ENCODE data around the gene PIGQ.

GRCh38 chr16:590188-590814 lies 20.5 kb downstream of the PIGQ start:
- TF ChIP-seq, protein P1, sequence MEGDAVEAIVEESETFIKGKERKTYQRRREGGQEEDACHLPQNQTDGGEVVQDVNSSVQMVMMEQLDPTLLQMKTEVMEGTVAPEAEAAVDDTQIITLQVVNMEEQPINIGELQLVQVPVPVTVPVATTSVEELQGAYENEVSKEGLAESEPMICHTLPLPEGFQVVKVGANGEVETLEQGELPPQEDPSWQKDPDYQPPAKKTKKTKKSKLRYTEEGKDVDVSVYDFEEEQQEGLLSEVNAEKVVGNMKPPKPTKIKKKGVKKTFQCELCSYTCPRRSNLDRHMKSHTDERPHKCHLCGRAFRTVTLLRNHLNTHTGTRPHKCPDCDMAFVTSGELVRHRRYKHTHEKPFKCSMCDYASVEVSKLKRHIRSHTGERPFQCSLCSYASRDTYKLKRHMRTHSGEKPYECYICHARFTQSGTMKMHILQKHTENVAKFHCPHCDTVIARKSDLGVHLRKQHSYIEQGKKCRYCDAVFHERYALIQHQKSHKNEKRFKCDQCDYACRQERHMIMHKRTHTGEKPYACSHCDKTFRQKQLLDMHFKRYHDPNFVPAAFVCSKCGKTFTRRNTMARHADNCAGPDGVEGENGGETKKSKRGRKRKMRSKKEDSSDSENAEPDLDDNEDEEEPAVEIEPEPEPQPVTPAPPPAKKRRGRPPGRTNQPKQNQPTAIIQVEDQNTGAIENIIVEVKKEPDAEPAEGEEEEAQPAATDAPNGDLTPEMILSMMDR (IDR thresholded peaks at IDR 0.05), result no peak; the same call in 1 of the 2 replicates
- TF ChIP-seq SMC3 (IDR thresholded peaks at IDR 0.05; ENCODE audit: low read depth, low read length) (0 out of 2 replicates have a peak, but pooled peaks have one; percentile 1), RAD21 (IDR thresholded peaks at IDR 0.05; ENCODE audit: low read length) (0 out of 2 replicates have a peak, but pooled peaks have one; percentile 4), TAF1 (IDR thresholded peaks at IDR 0.05; ENCODE audit: borderline replicate concordance, low read depth, low read length) (no peak), EP300 (IDR thresholded peaks at IDR 0.05; ENCODE audit: borderline replicate concordance in 1 of 2, low read depth in 1 of 2, low read length in 1 of 2) (no peak), RCOR1 (IDR thresholded peaks at IDR 0.05; ENCODE audit: low read length) (no peak), MAX (IDR thresholded peaks at IDR 0.05; ENCODE audit: low read depth) (no peak), POLR2AphosphoS5 (IDR thresholded peaks at IDR 0.05; ENCODE audit: low read depth, low read length) (no peak), SIN3A (IDR thresholded peaks at IDR 0.05; ENCODE audit: borderline replicate concordance, low read depth, low read length) (no peak), NRF1 (IDR thresholded peaks at IDR 0.05; ENCODE audit: low read depth, low read length) (no peak), TCF12 (IDR thresholded peaks at IDR 0.05) (no peak), USF2 (IDR thresholded peaks at IDR 0.05; ENCODE audit: borderline replicate concordance, low read depth, low read length) (no peak), YY1 (IDR thresholded peaks at IDR 0.05; ENCODE audit: low read depth) (no peak)
